Ecto neural progenitor cell (in vitro differentiated cells): ENCODE measurements around the gene ZNF579.
A peak's percentile ranks its signal among the peaks of the same experiment; 100 is the strongest.

Source experiments
- DNase-seq: peaks from one replicate; pipeline ENCODE4 v3.0.0-alpha.2; 2018; ENCODE audit warnings: low spot score

Gene ZNF579

GRCh38 chr19:55580628-55581144 lies at the start of gene ZNF579:
Gene ZNF579 (minus strand): TSS chr19:55580848. CDS start chr19:55579639, 1,209 bp downstream.
- peak; percentile 90 for DNase-seq

- DNase-seq = no peak
Measured at GRCh38 chr19:55626350-55626749, 45.7 kb upstream of the ZNF579 start.

GRCh38 chr19:55625004-55625326 lies 44.3 kb upstream of the ZNF579 start:
- DNase-seq = no peak

GRCh38 chr19:55624109-55625003 lies 43.7 kb upstream of the ZNF579 start, which contains the start of gene ZNF784:
Gene ZNF784 (minus strand): TSS chr19:55624566. CDS start chr19:55624561, 5 bp downstream.
- peak; percentile 98 for DNase-seq

- no peak for DNase-seq
Measured at GRCh38 chr19:55623561-55623960, 42.9 kb upstream of the ZNF579 start.

- no peak for DNase-seq
Measured at GRCh38 chr19:55623130-55623529, 42.5 kb upstream of the ZNF579 start.

GRCh38 chr19:55622242-55622969 lies 41.8 kb upstream of the ZNF579 start:
- no peak for DNase-seq

- DNase-seq = no peak
Measured at GRCh38 chr19:55621673-55622231, 41.1 kb upstream of the ZNF579 start.

GRCh38 chr19:55621205-55621672 lies 40.6 kb upstream of the ZNF579 start:
- no peak for DNase-seq

GRCh38 chr19:55620410-55621204 lies 40.0 kb upstream of the ZNF579 start:
- DNase-seq = no peak

GRCh38 chr19:55619286-55619685 lies 38.6 kb upstream of the ZNF579 start:
- DNase-seq = no peak

GRCh38 chr19:55618426-55618825 lies 37.8 kb upstream of the ZNF579 start:
- DNase-seq = no peak

GRCh38 chr19:55617426-55617825 lies 36.8 kb upstream of the ZNF579 start:
- DNase-seq = no peak

GRCh38 chr19:55616395-55616875 lies 35.8 kb upstream of the ZNF579 start:
- no peak for DNase-seq

GRCh38 chr19:55615543-55616394 lies 35.1 kb upstream of the ZNF579 start:
- no peak for DNase-seq

- no peak for DNase-seq
Measured at GRCh38 chr19:55614711-55615542, 34.3 kb upstream of the ZNF579 start.

- no peak for DNase-seq
Measured at GRCh38 chr19:55613930-55614710, 33.5 kb upstream of the ZNF579 start.

GRCh38 chr19:55613396-55613795 lies 32.7 kb upstream of the ZNF579 start:
- no peak for DNase-seq
